Stimulated activated CD4-positive, alpha-beta T cell treated with anti-CD3 and anti-CD28 coated beads, Interleukin-2, amount 100 ng/mL, for 24 hours (primary cell): ENCODE results near the gene ABHD12.

Source experiments
- DNase-seq, 2 donors: peaks; one replicate each; pipeline ENCODE4 v3.0.0-alpha.2; 2020

ABHD12 gene

DNA sequence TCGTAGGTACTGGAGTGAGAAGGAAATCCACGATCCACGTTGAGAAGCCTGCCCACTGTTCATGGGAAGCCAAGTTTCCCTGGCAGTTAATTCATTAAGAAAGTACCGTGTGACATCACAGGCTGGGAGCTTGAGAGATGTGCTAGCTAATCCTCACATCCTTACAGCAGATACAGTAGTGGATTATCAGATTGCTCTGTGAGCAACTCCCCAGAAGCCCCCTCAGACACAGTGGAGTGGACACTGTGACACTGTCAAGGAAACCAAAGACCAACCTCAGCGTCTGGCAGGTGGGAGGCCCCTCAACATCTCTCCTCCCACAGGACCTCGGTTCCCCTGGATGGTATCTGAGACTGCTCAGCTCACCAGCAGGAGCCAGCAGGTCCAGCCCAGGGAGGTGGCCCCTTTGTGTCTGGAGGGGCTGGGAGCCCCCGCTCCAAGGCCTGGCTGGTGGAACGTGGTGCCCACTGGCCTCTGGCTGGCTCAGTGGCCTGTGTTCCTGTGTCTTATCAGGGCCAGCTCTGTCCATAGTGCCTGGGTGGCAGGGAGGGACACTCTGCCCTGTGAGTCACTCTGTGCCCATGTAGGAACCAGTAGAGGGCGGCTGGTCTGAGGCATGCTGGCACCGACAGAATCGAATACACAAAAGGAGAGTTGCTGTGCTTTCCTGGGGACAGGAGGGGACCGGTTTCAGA is 135.5 kb downstream of the ABHD12 start:
- DNase-seq, result no peak

- no peak for DNase-seq
Measured at GRCh38 chr20:25254571-25254970, 136.1 kb downstream of the ABHD12 start.

- no peak for DNase-seq
Measured at GRCh38 chr20:25253606-25254275, 136.9 kb downstream of the ABHD12 start.

- no peak for DNase-seq
Measured at GRCh38 chr20:25252686-25253421, 137.8 kb downstream of the ABHD12 start.

DNA sequence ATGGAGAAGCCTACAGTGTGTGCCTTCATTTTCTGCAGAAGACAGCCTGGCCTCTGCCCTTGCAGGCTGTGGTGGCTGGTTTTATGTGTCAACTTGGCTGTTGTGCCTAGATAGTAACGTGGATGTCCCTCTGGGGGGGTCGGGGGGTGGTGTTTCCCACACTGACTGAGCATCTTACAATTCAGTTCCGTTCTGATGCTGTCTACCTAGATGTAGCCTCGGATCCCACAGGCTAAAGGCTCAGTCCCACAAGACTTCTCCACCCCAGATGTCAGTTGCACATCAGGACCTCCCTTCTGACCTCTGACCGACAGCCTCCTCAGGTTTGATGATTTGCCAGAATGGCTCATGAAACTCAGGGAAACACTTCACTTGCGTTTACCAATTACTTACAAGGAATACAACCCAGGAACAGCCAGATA is 138.4 kb downstream of the ABHD12 start:
- DNase-seq, result no peak

DNA sequence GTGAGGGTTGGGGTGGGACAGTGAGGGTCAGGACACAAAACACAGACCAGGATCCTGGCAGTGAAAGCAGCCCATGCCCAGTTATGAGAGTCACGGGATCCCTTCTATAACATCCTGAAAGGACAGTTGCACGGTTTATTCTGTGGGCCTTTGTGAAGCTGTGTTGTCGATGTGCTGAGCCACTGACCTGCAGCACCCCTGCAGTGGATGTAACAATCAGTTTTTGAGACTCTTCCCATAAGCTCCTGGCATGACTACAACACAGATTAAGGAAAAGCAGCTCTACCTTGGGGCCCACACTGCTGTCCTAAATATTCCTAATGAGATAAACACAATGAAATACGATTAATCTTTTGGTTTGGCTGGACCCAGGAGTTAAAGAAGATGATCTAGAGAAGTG is 139.1 kb downstream of the ABHD12 start:
- DNase-seq, result no peak

- DNase-seq, result no peak
Measured at GRCh38 chr20:25251019-25251418, 139.6 kb downstream of the ABHD12 start.

GRCh38 chr20:25250508-25250907 is 140.1 kb downstream of the ABHD12 start:
- DNase-seq, result no peak
